LNCaP clone FGC (cell line): Measurements from ENCODE around the gene SMAGP.
A peak's percentile ranks its signal among the peaks of the same experiment; 100 is the strongest.
"Not testable (repeated sequence)": the region's sequence is repeated elsewhere in the genome, so short reads cannot be mapped to it uniquely, and the experiment has no call there.

Experiments used
- DNase-seq: peaks from one replicate; pipeline ENCODE4 v3.0.0-alpha.2; 2011; ENCODE audit warnings: low read depth
- H3K4me3 ChIP-seq: 2 replicates; pipeline ENCODE4 v1.5.1; 2011; ENCODE audit warnings: mild to moderate bottlenecking, low read depth, low read length, control low read depth
- TF ChIP-seq, protein P1 (sequence below): IDR thresholded peaks from 2 replicates; pipeline ENCODE4 v1.5.1; 2012; ENCODE audit warnings: mild to moderate bottlenecking; ENCODE audit not compliant: control insufficient read depth, insufficient read depth; ENCODE audit errors: extremely low read depth

The SMAGP gene, protein sequence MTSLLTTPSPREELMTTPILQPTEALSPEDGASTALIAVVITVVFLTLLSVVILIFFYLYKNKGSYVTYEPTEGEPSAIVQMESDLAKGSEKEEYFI

DNA sequence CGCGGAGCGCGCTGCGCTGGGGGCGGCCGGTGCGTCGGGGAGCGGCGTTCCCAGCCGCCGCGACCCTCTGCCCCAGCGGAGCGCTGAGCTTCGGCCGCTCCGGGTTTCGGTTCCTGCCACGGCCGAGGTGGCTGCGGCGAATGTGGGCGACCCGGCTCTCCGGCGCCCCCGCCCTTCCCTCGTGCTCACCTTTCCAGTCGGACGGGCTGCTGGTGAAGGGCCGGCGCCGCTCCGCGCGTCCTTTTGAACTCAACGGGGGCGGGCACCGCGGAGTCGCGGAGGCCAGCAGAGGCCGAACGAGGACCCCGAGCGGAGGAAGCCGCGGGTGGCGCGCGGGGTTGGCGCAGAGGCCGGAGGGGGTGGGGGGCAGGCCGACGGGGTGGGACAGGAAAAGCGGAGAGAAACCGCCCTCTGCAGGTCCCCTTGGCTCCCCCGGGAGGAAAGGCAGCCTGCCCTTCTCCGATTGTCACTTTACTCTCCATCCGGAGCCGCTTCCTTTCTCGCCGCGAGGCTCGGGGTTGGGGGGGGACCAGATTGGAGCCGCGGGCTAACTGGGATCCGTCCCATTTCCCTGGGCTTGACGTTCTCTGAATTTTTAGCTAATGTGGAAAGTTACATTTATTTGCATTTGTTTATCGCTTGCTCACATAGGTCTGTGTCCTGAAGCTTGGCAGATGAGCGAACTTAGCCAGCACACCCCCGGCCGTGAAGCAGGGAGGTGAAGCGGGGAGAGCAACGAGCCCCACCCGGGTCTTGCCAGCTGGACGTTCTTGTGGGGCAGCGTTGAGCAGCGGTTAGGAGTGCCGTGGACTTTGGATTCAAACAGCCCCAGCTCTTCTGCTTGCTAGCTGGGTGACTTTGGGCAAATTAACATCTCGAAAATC lies at the start of gene SMAGP:
SMAGP (minus strand) TSS at position 349 of the 884 bp plus-strand sequence. CDS start 1,137 bp downstream, outside the sequence.
- peak; percentile 22 for DNase-seq
- peak within 1 kb of the TSS; percentile 51 for H3K4me3 ChIP-seq
- TF ChIP-seq, protein P1, sequence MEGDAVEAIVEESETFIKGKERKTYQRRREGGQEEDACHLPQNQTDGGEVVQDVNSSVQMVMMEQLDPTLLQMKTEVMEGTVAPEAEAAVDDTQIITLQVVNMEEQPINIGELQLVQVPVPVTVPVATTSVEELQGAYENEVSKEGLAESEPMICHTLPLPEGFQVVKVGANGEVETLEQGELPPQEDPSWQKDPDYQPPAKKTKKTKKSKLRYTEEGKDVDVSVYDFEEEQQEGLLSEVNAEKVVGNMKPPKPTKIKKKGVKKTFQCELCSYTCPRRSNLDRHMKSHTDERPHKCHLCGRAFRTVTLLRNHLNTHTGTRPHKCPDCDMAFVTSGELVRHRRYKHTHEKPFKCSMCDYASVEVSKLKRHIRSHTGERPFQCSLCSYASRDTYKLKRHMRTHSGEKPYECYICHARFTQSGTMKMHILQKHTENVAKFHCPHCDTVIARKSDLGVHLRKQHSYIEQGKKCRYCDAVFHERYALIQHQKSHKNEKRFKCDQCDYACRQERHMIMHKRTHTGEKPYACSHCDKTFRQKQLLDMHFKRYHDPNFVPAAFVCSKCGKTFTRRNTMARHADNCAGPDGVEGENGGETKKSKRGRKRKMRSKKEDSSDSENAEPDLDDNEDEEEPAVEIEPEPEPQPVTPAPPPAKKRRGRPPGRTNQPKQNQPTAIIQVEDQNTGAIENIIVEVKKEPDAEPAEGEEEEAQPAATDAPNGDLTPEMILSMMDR: 0 out of 2 replicates have a peak, but pooled peaks have one; percentile 7

DNA sequence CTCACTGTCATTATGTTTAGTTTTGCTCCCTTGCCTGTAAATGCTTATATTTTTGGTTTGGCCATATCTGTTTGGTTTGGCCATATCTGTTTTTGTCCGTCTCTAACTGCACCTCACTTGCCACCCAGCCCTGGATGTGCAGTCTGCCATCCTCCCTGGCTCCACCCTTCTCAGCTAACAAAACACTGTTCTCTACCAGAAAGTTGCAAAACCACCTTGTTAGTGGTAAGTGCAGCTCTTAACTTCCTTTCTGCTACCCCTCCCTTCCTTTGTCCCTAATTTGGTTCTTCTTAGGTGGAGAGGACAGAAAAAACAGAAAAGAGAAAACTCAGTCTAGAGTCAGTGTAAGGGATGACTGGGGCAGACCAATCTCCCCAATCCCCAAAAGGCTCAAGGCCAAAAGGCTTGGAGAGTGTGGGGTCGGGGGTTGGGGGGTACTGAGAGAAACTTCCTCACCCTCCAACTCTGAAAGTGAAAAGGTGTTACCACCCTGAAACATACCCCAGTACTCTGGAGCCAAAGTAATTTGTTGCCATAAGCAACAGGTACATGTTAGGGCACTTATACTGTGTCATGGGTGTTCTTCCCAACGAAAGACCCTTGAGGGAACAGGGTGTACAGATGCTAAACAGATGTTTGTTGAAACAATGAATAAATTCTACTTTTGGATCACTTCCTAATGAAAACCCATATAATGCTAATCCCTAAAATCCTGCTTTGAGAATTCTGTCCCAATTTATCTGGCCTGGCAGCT lies 48.8 kb upstream of the SMAGP start:
- DNase-seq: no peak
- TF ChIP-seq, protein P1: no peak
- no peak overlapping the region for H3K4me3 ChIP-seq

DNA sequence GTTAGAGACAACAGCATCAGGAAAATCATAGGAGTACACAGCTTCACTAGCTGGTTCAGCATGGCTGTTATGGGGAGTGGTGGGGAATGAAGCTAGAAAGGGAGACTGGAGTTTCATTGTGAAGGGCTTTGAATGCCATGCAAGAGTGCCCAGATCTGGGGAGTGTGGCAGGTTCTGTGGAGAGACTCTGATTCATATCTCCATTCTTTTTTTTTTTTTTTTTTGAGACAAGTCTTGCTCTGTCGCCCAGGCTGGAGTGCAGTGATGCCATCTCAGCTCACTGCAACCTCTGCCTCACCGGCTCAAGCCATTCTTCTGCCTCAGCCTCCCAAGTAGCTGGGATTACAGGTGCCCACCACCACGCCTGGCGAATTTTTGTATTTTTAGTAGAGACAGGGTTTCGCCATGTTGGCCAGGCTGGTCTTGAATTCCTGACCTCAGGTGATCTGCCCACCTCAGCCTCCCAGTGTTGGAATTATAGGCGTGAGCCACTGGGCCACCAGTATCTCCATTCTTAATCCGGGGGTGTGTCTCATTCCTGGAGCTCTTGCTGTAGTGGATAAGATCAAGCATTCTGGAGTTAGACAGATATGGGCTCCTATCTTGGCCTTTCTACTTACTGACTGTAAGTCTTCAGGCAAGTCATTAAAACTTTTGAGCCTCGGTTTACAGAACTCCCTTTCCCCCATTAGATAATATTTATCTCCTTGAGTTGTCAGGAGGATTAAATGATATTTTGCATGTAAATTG lies 48.0 kb upstream of the SMAGP start:
- not testable (repeated sequence) for DNase-seq, H3K4me3 ChIP-seq

DNA sequence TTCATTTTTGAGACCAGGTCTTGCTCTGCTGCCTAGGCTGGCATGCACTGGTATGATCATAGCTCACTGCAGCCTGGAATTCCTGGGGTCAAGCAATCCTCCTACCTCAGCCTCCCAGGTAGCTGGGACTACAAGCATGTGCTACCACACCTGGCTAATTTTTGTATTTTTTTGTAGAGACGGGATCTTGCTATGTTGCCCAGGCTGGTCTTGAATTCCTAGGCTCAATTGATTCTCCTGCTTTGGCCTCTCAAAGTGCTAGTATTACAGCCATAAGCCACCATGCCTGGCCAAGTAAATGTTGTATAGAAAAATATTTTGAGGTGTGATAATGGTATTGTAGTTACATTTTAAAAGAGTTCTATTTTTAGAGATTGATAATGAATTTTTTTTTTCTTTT lies 41.2 kb upstream of the SMAGP start:
- no peak for DNase-seq
- H3K4me3 ChIP-seq: no peak overlapping the region
- TF ChIP-seq, protein P1: no peak

DNA sequence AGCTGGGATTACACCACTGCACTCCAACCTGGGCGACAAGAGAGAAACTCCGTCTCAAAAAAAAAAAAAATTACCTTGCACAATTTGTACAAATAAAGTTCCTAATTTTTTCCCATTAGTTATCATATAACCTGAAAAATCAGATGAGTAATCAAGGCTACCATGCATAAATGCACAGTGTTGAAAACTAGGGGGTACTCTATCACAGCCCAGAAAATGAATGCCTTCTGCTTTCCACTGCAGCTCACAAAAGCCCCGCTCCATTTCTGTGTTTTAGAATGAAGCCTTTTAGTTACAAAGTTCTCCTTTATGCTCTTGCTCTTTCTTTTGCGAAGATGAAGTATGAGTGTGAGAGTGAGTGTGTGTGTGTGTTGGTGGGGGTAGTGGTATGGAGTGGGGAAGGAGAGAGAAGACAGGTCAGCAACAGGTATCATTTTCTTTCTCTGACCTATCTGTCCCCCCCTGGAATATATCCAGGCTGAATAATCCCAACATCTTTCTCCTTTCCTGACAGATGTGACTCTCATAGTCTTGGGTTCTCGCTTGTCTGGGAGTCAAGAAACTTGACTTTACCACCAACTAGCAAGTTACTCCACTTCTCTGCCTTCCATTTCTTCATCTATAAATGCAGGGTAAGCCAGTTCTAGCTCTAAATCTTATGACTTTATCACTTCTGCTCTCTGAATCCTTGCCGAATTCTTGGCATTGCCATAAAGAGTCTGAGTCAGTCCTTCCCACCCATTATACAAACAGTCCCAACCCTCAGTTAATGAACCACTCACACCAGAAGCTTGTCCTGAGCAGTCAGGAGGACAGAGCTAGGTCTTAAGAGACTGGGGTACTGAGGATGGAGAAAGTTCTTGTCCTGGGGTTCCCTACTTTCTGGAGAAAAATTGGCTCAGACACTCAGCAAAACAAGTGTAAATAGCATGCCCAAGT lies 37.7 kb upstream of the SMAGP start:
- H3K4me3 ChIP-seq: no peak overlapping the region
- TF ChIP-seq, protein P1: no peak
- no peak for DNase-seq

DNA sequence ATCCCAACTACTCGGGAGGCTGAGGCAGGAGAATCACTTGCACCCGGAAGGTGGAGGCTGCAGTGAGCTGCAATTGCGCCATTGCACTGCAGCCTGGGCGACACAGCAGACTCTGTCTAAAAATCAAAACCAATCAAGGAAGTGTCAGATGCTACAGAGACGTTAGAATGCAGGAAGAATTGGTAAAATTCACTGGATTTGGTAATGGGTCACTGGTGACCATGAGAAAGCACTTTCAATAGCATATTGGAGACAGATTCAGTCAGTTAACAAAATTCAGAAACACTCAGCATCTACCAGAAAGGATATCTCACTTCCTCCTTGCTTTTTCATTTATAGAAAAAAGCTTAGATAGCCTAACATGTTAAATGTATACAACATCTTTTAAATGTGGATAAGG lies 36.3 kb upstream of the SMAGP start:
- TF ChIP-seq, protein P1: no peak
- no peak for DNase-seq
- H3K4me3 ChIP-seq: no peak overlapping the region

DNA sequence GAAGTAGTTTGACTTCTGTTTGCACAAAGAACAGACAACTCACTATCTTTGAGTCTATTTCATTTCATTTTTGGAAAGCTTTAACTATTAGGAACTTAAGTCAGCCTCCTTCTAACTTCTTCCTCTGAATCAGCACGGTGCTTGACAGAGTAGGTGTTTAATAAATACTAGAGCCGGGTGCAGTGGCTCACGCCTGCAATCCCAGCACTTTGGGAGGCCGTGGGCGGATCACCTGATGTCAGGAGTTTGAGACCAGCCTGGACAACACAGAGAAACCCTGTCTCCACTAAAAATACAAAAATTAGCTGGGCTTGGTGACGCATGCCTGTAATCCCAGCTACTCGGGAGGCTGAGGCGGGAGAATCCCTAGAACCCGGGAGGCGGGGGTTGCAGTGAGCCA lies 30.6 kb upstream of the SMAGP start:
- H3K4me3 ChIP-seq, DNase-seq: not testable (repeated sequence)
